GM21619 (cell line): Measurements from ENCODE around the gene MYL12B.
"Not testable (repeated sequence)": the region's sequence is repeated elsewhere in the genome, so short reads cannot be mapped to it uniquely, and the experiment has no call there.

ENCODE experiments used
- ATAC-seq: cut with Tn5 transposase; IDR thresholded peaks from one replicate; pipeline ENCODE4 v1.9.1; 2021; ENCODE audit not compliant: unreplicated experiment

Gene MYL12B

DNA sequence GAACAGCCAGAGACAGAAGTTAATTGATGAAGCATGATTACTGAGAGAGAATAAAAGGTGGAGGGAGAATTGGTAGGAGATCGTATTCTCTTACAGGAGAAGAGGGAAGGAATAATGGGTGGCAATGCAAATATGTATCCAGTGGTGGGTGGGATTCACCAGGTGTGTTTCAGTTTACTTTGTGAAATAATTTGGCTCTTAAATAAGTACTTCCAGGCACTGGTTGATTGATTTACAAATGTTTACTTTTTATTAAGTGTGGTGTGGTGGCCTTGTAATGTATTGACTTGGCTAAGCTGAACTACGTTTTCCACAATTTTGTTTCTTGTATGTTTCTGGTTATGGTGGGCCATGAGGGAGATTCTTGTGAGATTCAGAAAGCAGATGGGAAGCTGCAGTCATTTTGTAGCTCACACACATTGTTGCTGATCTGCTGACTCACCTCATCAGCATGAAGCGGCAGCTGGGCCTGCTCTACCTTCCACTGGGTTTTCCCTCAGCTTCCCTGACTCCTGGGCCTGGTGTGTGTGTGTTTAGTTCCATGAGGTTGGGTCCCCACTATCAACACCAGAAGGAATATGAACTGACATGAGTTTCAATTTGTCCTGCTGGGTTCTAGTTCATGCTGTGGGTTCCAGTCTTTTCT, 32.6 kb downstream of the MYL12B start:
- no peak for ATAC-seq

- peak; percentile 98 for ATAC-seq
Observed at GRCh38 chr18:3297025-3297984, 35.4 kb downstream of the MYL12B start.

- no peak for ATAC-seq
Observed at GRCh38 chr18:3304832-3305231, 42.9 kb downstream of the MYL12B start.

DNA sequence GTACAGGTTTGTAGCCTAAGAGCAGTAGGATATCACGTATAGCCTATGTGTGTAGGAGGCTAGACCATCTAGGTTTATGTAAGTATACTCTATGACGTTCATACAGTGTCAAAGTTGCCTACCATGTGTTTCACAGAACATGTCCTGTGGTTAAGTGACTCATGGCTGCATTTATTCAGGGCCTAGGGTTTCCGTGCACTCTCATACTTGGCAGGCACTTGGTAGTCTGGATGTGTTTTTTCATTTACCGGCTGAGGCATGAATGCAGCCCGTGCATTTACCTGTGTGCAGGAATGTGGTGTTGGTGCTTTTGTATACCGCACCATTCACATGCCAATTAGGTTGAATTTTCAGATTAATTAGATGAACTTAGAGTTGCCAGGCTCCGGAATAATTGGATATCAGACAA, 43.4 kb downstream of the MYL12B start:
- no peak for ATAC-seq

DNA sequence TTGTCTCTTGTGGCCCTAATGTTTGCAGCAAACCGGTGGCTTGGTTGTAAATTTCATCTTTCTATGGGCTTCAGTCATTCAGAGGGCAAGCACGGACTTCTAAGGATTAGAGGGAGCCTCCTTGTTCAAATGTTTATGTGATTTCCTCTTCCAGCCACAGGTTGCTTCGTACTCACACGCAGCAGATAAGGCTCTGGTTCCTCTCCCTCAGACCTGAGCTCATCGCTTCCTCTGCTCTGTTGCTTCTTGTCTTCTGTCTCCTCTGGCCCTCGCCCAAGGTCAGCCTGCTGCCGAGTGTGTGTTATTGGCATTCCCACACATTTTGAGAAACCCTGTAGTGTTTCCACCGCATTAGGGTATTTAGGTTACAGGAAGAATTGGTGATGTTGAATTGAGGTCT, 44.0 kb downstream of the MYL12B start:
- ATAC-seq: no peak

DNA sequence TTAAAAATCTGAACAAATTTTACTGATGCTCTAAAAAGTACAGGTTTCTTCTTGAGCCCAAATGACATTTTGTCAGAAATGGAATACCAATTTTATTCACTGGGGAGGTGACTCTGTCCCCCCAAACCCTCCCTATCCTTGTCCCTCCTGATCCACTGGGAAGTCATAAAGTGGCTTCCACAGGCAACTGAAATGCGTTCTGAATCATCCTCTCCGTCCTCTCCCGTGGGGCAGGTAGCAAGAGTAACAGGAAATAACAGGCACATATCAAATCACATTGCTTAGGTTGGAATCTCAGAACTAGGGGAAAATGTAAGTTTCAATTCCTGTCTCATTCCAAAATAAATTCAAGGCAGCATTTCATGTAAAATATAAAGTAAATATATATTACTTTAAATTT, 44.5 kb downstream of the MYL12B start:
- ATAC-seq: no peak

DNA sequence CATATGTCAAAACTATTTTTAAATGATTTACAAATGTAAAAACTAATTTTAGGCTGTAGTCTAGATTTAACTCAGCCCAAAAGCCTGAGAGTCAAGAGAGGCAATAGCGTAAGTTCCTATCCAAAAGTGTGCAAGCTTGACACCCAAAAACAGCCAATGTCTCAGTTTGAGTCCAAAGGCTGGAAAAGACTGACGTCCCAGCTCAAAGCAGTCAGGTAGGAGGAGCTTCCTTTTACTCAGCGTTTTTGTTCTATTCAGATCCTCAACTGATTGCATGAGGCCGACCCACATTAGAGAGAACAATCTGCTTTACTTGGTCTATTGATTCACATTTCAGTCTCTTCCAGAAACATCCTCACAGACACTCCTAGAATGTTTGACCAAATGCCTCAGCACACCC, 51.8 kb downstream of the MYL12B start:
- no peak for ATAC-seq

GRCh38 chr18:3315344-3315743, 53.4 kb downstream of the MYL12B start:
- ATAC-seq: not testable (repeated sequence)

DNA sequence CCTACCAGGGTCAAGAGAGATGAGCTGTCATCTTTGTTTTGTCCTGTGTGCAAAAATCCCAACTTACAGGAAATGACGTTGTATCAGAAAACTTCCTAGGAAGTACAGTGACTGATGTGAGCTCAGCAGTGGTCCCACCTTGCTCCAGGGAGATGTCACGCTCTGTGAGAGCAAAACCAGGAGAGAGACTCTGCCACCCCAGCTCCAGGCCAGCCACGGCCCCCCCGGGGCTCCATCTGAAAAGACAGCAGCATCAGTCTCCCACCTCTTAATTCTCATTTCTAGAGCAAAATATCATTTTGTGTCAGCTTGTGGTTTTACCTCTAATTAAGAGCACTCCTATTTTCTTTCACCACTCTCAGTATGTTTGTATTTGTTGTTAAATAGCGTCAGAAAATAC, 57.5 kb downstream of the MYL12B start:
- no peak for ATAC-seq

DNA sequence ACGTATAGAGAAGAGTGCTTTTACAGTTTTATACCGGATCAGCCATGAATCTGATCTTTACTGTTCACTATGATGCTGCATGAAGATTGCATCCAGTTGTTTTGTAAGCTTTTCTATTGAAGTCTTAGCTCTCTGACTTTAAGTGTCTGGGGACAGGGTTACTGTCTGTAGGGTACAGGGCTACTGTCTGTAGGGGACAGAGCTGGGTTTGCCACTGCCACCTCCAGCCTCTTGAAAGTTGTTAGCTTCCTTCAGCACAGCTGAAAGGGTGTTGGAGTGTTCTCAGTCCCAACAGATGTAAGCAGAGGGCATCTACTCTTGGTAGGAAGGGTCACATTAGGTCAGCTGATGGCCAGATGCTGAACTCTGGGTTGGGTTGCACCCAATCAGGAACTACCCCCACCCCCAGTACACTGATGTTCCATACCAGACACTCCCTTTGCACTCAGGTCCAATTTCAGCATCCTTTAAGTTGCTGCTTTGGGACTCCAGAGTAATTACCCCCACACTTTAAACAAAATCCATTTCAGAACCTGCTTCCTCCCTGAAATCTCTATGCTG, 58.0 kb downstream of the MYL12B start:
- ATAC-seq: no peak

- ATAC-seq: no peak
Observed at GRCh38 chr18:3321133-3321812, 59.3 kb downstream of the MYL12B start.

GRCh38 chr18:3323900-3324299, 62.0 kb downstream of the MYL12B start:
- no peak for ATAC-seq
